CD4-positive, alpha-beta T cell treated with Interleukin-15 for 1 hour (primary cell): ENCODE measurements around the gene SARDH.

Experiments
- DNase-seq: peaks from one replicate; pipeline ENCODE4 v3.0.0-alpha.2; 2020

The SARDH gene, protein sequence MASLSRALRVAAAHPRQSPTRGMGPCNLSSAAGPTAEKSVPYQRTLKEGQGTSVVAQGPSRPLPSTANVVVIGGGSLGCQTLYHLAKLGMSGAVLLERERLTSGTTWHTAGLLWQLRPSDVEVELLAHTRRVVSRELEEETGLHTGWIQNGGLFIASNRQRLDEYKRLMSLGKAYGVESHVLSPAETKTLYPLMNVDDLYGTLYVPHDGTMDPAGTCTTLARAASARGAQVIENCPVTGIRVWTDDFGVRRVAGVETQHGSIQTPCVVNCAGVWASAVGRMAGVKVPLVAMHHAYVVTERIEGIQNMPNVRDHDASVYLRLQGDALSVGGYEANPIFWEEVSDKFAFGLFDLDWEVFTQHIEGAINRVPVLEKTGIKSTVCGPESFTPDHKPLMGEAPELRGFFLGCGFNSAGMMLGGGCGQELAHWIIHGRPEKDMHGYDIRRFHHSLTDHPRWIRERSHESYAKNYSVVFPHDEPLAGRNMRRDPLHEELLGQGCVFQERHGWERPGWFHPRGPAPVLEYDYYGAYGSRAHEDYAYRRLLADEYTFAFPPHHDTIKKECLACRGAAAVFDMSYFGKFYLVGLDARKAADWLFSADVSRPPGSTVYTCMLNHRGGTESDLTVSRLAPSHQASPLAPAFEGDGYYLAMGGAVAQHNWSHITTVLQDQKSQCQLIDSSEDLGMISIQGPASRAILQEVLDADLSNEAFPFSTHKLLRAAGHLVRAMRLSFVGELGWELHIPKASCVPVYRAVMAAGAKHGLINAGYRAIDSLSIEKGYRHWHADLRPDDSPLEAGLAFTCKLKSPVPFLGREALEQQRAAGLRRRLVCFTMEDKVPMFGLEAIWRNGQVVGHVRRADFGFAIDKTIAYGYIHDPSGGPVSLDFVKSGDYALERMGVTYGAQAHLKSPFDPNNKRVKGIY

GRCh38 chr9:133737774-133738639 is at the start of gene SARDH:
SARDH (minus strand) TSS chr9:133738352; CDS start chr9:133734173, 4,179 bp downstream.
- DNase-seq = no peak

DNA sequence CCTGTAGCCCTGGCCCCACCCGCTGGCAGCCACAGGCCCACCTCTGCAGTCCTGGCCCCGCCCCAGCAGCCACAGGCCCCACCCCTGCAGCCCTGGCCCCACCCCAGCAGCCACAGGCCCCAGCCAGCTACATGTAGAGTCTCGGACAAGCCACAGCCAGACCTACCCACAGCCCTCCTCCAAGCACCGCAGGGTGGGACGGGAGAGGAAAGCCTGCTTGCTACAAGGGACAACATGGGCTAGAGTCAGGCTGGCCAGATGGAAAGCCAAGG is 49.5 kb upstream of the SARDH start:
- peak; percentile 56 for DNase-seq

DNA sequence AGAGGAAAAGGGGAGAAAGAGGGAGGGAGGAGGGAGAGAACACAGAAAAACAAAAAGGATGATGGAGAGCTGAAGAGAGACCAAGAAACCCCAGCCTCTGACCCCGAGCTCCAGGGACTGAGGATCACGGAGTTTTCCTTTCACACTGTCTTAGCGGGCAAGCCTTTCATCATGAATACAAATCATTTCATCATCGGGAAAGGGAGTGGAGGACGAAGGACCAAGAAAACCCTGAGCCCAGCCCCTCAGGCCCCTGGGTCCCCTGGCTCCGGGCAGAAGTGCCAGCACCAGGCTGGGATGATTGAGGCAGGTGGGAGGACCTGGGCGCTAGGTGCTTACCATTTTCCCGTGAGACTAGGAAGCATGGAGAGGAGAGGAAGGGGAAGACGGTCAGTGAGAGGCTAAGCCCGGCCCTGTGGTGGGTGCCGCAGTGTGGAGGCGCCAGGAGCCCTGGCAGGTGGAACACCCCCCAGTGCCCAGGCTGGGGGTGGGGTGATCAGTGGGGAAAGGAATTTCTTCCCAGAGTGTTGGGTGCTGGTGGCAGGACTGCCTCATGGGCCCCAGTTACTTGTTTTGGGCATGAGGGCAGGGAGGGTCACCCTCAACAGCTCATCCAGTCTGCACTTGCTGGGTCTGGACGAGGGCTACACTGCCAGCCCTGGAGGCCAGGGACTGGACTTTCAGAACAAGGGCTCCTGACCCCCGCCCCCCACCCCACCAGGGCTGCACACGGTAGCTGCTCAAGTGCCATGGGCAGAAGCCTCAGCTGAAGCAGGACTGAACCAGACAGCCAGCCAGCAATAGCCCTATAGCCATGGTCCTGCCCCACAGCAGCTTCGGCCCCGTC is 49.0 kb upstream of the SARDH start:
- no peak for DNase-seq

DNA sequence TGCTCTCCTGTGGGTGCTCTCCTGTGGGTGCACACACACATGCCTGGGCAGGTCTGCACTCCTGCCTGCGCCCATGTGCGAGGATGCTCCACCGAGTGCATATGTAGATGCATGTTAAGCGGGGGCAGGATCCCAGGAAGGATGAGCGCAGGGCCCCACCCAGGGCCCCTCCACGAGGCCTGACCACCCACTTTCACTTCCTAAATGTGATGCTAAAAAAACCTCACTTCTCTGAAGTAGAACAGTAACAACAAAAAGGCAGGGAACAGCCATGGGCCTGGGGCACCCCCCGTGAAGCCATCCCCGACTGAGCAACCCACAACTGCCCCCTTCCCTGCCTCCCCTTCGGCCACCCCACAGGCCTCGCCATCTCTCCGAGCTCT is 48.2 kb upstream of the SARDH start:
- peak; percentile 54 for DNase-seq

- no peak for DNase-seq
Observed at GRCh38 chr9:133785753-133786370, 47.7 kb upstream of the SARDH start.

- no peak for DNase-seq
Observed at GRCh38 chr9:133784731-133785561, 46.8 kb upstream of the SARDH start.

DNA sequence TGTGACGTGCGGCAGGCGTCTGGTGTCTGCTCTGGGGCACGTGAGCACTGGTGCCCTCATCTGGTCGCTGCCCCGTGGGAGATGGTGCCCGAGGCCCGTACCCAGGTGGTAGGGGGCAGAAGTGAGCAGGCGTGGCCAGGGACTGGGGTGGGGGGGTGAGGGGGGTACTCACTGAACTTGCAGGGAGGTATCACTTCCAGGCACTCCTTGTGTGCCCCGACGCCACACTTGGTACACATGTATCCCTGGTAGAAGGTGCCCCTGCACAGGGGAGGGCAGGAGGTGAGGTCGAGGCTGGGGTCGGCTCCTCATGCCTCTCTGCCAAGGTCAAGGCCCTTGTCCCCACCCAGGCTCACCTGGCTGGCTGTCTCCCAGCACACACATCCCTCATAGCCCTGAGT is 45.2 kb upstream of the SARDH start:
- no peak for DNase-seq

DNA sequence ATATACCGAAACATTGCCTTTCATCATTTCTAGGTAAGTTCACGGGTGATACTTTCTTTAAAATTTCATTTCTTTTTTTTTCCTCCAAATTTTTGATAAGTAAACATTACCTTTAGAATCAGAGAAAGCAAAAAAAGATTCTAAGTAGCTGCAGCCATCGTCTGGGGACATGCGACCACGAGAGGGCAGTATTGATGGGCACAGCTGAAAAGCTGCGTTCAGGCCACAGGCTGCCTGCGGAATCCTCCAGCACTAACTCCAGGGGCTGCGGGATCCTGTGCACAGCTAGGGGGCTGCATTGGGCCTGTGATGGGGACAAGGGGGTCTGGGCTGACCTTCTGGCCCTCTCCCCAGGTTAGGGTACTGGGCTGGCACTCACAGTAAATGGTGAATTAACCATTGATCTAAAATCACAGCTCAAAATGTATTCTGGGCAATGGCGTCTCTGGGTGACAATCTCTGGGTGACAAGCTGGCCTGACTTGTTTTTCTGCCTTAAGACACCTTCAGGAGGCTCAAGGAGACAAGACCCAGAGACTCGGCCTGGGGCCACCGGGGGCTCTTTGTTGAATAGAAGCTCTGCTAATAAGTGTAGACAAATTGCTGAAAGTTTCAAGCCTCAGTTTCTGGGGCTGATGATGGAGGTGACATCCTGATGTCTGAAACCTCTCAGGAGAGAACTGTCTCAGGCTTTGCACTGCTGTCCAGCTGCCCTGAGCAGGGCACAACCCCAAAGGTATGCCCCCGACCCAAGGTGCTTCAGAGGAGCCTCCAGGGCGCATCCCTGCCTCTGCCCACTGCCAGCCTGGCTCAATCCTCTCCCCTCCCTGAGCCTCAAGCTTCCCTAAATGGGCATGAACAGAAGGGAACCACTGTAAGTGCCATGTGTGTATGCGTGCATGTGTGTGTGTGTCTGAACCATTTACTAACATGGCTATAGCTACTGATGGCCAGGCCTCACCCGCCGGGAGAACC is 44.3 kb upstream of the SARDH start:
- DNase-seq = peak; percentile 65

GRCh38 chr9:133781828-133782135 is 43.6 kb upstream of the SARDH start:
- no peak for DNase-seq

DNA sequence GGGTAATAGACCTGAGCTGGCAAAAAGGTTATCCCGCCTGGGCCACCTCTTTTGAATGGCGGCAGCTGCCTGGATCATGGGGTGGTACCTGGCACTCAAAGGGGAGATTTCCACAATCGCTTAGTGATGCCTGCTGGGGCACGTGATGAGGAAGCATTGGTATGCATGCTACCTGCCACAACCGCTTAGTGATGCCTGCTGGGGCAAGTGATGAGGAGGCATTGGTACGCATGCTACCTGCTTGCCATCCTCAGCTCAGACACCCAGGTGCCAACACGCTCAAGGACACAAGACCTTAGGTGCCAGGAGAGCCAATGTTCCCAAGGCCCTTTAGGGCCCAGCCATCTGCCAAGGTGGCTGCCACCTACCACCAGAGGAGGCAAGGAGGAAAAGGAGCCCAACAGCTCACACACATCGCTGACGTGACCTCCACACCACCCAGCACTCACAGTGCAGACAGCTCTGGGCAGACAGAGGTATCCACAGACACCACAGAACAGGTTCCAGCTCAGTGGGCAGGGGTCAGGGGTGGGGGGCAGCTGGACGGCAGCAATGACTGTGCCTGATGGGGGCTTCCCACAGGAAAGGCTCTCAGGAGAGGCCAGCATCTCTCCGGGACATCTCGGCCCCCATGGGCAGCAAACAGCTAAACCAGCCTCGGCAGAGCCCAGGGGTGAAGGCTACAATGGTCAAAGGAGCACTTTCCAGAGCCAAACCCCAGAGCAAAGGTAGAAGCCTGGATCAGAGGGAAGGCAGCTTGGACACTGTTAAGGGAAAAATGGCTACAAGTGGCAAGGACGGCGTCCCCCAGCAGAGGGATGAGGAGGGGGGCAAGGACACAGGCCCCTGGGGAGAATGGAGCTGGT is 43.0 kb upstream of the SARDH start:
- DNase-seq = no peak

GRCh38 chr9:133780404-133780945 is 42.3 kb upstream of the SARDH start:
- no peak for DNase-seq

DNA sequence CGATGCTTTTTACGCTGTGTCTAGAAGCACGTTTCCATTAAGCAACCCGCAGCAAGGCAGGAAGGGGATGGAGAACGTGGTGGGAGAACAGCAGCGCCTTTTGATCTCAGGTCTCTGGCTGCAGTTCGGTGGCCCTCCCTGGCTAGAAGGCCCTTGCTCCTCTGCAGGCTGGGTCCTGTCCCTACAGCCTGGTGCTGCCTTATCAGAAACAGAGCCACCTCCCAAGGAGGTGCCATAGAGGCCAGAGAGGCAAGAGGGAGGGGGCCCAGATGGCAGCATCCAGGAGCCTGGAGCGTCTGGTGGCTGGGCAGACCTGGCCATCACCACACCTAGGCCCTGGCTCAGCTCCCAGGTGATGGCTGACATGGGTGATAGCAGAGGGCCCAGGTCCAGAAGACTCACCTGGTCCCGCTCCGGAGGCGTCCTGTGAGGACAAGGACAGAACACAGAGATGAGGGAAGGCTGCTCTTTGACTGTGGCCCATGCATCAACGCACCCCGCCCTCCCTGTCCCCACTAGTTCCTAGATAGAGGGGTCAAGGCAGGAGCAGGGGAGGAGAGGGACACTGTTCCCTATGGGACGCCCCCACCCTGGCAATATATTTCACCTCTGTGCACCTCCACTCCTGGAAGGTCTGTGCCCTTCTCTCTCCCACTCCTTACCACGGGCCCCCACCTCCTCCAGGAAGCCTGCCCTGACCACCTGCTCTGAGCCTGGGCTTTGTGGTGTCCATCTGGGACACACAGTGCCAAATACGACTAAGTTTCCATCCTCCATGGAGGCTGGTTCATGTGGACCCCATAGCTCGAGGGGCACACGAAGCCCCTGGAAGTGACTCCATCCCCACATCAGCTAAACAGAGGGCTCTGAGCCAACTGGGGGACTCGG is 41.6 kb upstream of the SARDH start:
- DNase-seq = no peak

GRCh38 chr9:133779081-133779480 is 40.9 kb upstream of the SARDH start:
- DNase-seq = no peak

DNA sequence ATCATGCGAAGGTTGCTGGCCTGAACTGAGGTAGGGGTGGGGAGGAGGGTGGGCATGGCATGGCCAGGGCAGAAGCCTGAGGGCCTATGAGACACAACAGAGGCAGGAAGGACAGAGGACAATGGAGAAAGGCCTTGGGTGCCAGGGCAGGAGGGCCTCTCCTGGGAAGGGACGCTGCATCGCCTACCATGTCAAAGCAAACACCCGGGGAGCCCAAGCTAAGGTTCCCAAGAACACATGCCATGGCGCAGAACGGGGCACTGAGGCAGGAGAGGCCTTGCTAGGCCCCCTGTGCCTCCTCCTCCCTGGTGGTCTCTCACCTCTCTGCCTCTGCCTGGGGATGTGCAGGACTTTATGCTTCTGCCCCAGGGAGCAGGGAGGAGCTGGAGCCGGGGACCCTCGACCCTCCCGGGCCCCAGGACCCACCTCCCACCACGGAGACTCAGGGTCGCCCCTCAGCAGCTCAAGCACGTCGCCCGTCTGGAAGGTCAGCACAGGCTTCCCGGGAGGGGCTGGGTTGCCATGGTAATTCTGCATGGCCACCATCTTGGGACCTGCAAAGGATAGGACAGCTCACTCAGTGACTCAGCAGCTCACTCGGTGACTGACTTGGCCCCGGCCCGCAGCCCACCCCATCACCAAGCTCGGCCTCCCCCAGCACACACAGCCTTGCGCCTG is 40.3 kb upstream of the SARDH start:
- DNase-seq = no peak

DNA sequence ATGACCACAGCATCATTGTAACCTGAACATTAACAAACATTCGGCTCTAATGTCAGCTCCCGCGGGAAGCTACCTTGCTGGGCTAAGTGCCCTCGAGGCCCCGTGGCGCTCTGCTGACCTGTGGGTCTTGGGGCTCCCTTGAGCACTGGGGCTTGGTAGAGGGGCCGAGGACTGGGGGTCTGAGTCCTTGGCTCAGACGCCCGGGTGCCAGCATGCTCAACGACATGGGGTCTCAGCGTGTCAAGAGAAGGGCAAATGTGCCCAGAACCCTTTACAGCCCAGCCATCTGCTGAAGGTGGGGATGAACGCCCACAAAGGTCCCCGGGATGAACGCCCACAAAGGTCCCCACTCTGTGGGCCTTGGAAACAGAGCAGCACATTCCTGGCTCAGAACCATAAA is 39.7 kb upstream of the SARDH start:
- no peak for DNase-seq

DNA sequence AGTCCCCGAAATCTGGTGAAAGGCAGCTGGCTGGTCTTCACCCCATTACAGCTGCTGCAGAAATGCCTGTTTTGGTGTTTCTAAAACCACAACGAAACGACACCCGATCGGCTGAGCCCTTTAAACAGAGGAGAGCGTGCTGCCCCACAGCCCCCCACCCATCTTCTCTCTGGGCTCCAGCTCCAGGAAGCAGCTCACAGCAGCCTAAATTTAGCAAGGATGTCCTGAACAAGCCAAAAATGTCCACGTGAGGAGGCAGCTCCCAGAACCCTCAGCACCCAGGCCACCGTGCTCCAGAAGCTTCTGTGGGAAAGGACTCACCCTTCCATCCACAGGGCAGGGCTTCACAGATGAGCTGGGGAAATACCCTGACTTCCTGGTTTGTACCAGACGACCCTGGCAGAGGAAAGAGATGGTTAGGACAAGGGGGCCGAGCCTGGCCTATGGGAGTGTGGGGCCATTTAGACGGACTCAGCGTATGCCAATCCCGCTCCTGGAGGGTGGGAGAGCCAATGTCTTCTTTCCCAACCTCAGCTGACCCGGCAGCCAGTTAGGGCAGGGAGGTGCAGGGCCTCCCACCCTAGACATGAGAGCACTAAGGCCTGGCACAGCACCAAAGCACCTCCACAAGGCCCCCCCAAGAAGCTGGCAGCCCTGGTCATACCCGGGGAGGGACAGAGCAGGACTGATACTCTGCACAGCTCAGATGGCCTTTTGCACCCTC is 39.1 kb upstream of the SARDH start:
- DNase-seq = no peak
